Activated naive CD4-positive, alpha-beta T cell treated with anti-CD3 and anti-CD28 coated beads, Interleukin-2, amount 10 ng/mL, durations not matched to agents 7 days and 5 days (primary cell): ENCODE measurements around the gene CMTM2.

Experiments
- CTCF ChIA-PET: fragments of 350-600 bp; sonication (Branson Sonifier 250); formaldehyde crosslinking; loops from one replicate; lab custom pipeline; 2021; ENCODE audit warnings: antibody characterized with exemption; lab: Charles Lee
- DNase-seq: peaks from one replicate; pipeline ENCODE4 v3.0.0-alpha.2; 2020
- H3K27ac Mint-ChIP-seq: one replicate; pipeline ENCODE4 v1.8.0; 2021; ENCODE audit warnings: mild to moderate bottlenecking, moderate library complexity, mixed read lengths
- H3K27me3 Mint-ChIP-seq: one replicate; pipeline ENCODE4 v1.8.0; 2021; ENCODE audit warnings: mild to moderate bottlenecking, mixed read lengths
- H3K36me3 Mint-ChIP-seq: one replicate; pipeline ENCODE4 v1.8.0; 2021; ENCODE audit warnings: mixed read lengths
- H3K4me1 Mint-ChIP-seq: one replicate; pipeline ENCODE4 v1.8.0; 2021; ENCODE audit warnings: mixed read lengths
- H3K4me3 Mint-ChIP-seq: one replicate; pipeline ENCODE4 v1.8.0; 2021; ENCODE audit warnings: mild to moderate bottlenecking, moderate library complexity, mixed read lengths
- H3K9me3 Mint-ChIP-seq: one replicate; pipeline ENCODE4 v1.8.0; 2021; ENCODE audit warnings: mixed read lengths

CMTM2 gene

GRCh38 chr16:66598111-66598510 lies 18.8 kb downstream of the CMTM2 start:
- Mint-ChIP-seq H3K36me3 (peaks cover 10% of the 10 kb centered on the region), H3K27ac (peak overlapping the region; percentile 95), H3K4me1 (peaks cover 62% of the 10 kb centered on the region), H3K27me3 (no peaks in the 10 kb centered on the region), H3K9me3 (peaks cover 8% of the 10 kb centered on the region), H3K4me3 (no peak overlapping the region)
- DNase-seq: peak; percentile 42
- CTCF ChIA-PET: interaction anchor here (1.4 to 5.6 kb wide), 2 partner anchors 8 to 10 kb away, joined by 4 to 29 read pairs; no protein-coding TSS in a partner anchor

GRCh38 chr16:66599726-66600125 lies 20.5 kb downstream of the CMTM2 start:
- Mint-ChIP-seq H3K9me3 (peaks cover 8% of the 10 kb centered on the region), H3K4me1 (peaks cover 65% of the 10 kb centered on the region), H3K36me3 (peaks cover 13% of the 10 kb centered on the region), H3K27me3 (peaks cover 5% of the 10 kb centered on the region), H3K4me3 (no peak overlapping the region), H3K27ac (no peak overlapping the region)
- no peak for DNase-seq
- CTCF ChIA-PET: interaction anchor here (1.2 to 5.6 kb wide), 2 partner anchors 10 to 37 kb away, joined by 4 to 29 read pairs; no protein-coding TSS in a partner anchor

DNA sequence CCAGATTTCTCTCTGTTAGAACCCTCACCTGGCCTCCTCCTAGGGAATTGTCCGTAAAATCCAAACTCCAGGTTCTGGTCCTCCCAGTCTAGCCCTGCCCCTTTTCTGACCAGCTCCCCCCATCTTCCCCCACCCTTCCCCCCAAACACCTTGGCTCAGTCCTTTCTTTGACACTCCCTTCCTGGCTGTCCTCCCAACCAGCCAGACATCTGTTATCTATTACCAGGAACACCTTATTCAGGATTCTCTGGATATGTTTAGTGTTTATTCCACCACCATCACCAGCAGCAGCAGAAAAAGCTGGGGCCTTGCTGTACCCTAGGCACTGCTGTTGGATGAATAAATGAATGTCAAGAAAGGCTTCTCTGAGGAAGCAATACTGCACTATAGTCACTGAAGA lies 21.2 kb downstream of the CMTM2 start:
- no peak for DNase-seq
- Mint-ChIP-seq H3K27me3 (peaks cover 5% of the 10 kb centered on the region), H3K27ac (no peak overlapping the region), H3K9me3 (peaks cover 8% of the 10 kb centered on the region), H3K36me3 (peaks cover 13% of the 10 kb centered on the region), H3K4me1 (peaks cover 60% of the 10 kb centered on the region), H3K4me3 (no peak overlapping the region)
- CTCF ChIA-PET: interaction anchor here (0.8 to 5.6 kb wide), 4 partner anchors 11 to 194 kb away, joined by 3 to 29 read pairs (median 4); no protein-coding TSS in a partner anchor

DNA sequence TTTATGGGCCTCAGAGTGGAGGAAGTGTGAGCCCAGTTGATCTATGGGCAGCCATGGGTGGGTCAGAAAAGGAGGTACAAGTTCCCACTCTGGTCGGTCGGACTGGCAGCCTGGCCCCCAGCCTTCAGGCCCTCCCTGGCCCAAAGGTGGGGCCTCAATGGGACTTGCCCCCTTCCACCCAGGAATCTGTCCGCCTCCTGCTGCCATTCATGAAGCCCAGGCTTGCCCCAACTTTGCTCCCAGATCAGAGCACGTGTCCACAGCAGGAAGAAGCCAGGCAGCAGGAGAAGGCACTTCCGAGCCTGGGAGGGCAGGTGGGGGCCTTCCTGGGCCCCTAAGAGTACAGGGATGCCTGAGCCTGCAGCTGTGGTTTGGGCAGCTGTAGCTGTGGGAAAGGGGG lies 22.2 kb downstream of the CMTM2 start:
- CTCF ChIA-PET: interaction anchor here (1.1 to 5.6 kb wide), 2 partner anchors 12 to 50 kb away, joined by 3 to 29 read pairs; no protein-coding TSS in a partner anchor
- peaks cover 65% of the 10 kb centered on the region for H3K4me1 Mint-ChIP-seq
- no peak overlapping the region for H3K27ac Mint-ChIP-seq

GRCh38 chr16:66603537-66604375 lies 24.5 kb downstream of the CMTM2 start:
- peak overlapping the region; percentile 97 for H3K27ac Mint-ChIP-seq
- CTCF ChIA-PET: interaction anchor here (1.1 to 1.8 kb wide), 6 partner anchors 10 to 197 kb away, joined by 3 to 14 read pairs (median 4); partner anchors contain the start of gene TK2
- peaks cover 5% of the 10 kb centered on the region for H3K27me3 Mint-ChIP-seq
- peaks cover 64% of the 10 kb centered on the region for H3K4me1 Mint-ChIP-seq
- peaks cover 27% of the 10 kb centered on the region for H3K36me3 Mint-ChIP-seq
- peak; percentile 92 for DNase-seq
- peaks cover 8% of the 10 kb centered on the region for H3K9me3 Mint-ChIP-seq
- H3K4me3 Mint-ChIP-seq: peak overlapping the region; percentile 85

More for the DNA sequence above, 22.2 kb downstream of the CMTM2 start:
- Mint-ChIP-seq H3K27me3 (peaks cover 5% of the 10 kb centered on the region), H3K36me3 (peaks cover 18% of the 10 kb centered on the region), H3K9me3 (peaks cover 8% of the 10 kb centered on the region), H3K4me3 (no peak overlapping the region)
- DNase-seq: no peak

DNA sequence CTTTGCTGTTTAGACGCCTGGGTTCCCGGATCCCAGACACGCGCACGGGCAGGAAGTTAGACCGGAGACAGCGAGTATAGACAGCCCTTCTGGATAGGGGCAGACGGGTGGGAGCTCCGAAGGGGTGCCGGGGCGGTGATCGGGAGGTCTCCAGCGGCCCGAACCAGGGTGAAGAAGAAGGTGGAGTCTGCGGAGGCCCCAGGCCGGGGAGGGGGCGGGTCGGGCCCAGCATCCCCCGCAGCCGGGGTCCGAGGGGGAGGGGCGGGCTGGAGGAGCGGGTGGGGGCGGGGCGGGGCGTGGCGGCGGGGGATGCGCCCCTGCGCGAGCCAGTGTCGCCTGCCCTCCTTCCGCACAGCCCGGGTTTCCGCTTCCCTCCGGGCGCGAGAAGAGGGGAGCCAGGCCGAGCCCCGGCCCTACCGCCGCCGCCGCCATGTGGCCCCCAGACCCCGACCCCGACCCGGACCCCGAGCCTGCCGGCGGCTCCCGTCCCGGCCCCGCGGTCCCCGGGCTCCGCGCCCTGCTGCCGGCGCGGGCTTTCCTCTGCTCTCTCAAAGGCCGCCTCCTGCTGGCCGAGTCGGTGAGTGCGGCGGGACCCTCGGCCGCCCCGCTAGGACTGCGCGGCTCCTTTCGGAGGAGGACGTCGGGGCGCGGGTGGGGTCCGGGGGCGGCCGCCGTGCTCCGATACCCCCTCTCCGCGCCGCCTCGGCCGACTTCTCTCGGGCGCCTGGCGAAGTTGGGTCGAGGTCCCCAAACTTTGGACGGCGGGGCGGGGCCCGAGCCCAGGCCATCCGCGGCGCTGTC lies 25.3 kb downstream of the CMTM2 start, which contains the start of gene CMTM3:
Gene CMTM3, plus strand, starts transcription at position 329 of the 801 bp plus-strand sequence. Its CDS starts 102 bp downstream, at position 431.
- Mint-ChIP-seq H3K27me3 (peaks cover 5% of the 10 kb centered on the region), H3K9me3 (peaks cover 8% of the 10 kb centered on the region), H3K27ac (peak within 1 kb of the TSS; percentile 97), H3K36me3 (peaks cover 28% of the 10 kb centered on the region), H3K4me3 (peak within 1 kb of the TSS; percentile 85), H3K4me1 (peaks cover 60% of the 10 kb centered on the region)
- peak; percentile 80 for DNase-seq
- CTCF ChIA-PET: interaction anchor here (1.1 to 1.8 kb wide), 5 partner anchors 11 to 198 kb away, joined by 3 to 14 read pairs (median 5); no protein-coding TSS in a partner anchor

DNA sequence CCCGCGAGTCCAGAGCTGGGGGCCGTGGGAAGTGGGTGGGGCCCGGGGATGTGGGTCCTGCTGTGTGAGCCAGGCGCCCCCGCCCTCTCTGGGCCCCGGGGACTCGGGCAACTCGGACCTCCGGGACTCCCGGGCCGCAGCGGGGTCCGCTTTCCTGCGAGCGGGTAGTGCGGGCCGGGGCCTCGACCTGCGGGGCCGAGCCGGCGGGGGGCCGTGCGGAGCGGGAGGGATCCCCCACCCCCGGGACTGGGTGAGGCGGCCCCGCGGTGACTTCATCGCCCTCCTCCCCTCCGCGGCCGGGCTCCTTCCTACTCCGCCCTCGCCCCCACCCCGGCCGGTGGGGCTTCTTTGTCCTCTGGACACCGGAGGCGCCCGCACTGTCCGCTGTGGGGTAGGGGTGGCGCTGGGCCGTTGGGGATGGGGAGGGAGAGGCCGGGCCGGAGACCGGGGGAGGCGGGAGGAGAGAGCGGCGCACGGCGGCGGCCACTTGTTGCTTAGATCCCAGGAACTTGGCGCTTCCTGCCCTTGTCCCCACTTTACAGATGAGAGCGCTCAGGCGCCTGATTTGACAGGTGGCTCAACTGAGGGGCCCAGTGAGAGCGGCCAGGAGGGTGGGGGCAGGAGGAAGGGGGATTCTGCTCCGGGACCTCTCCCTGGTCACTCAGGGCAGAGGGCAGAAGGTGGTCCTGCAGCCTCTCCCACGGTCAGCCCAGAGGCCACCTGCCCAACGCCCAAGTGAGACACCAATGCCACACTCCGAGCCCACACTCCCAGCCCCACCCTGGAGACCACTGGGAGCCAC lies 26.1 kb downstream of the CMTM2 start:
- DNase-seq: peak; percentile 56
- peaks cover 52% of the 10 kb centered on the region for H3K4me1 Mint-ChIP-seq
- H3K9me3 Mint-ChIP-seq: peaks cover 8% of the 10 kb centered on the region
- peaks cover 5% of the 10 kb centered on the region for H3K27me3 Mint-ChIP-seq
- peaks cover 34% of the 10 kb centered on the region for H3K36me3 Mint-ChIP-seq
- H3K4me3 Mint-ChIP-seq: peak overlapping the region; percentile 79
- peak overlapping the region; percentile 77 for H3K27ac Mint-ChIP-seq
- CTCF ChIA-PET: interaction anchor here (1.1 to 1.8 kb wide), 3 partner anchors 46 to 199 kb away, joined by 3 to 7 read pairs (median 4); partner anchors contain the start of gene DYNC1LI2

DNA sequence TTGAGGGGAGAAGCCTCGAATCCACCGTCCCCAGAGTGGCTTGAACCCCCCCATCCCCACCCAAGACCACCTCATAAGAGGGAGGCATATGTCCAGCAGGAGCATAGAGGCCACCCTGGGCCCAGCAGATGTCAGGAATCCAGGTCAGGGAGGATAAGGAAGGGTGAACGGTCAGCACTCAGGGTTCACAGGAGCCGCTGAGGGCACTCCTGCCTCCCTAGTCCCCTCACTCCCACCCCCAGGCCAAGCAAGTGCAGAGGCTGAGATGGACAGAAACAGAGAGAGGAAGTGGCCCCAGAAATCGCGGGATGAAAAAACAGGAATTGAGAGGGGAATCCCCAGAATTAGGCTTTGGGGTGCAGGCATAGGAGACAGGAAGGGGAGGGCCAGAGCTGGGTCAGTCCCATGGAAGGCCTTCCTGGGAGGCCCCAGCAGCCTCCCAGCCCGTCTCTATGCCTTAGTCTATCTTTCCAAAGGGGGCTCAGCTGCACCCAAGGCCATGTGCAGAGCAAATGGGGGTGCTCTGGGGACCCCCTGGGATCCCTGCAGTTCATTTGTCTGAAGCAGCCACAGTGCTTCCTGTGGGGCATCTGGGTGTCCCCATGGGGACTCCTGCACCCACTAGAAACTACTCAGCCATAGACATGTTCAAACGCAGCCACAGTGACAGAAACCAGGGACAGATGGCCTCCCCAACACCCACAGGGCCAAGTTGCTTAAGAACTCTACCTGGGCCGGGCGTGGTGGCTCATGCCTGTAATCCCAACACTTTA lies 26.9 kb downstream of the CMTM2 start:
- Mint-ChIP-seq H3K27me3 (peaks cover 5% of the 10 kb centered on the region), H3K36me3 (peaks cover 34% of the 10 kb centered on the region)
- DNase-seq: no peak

DNA sequence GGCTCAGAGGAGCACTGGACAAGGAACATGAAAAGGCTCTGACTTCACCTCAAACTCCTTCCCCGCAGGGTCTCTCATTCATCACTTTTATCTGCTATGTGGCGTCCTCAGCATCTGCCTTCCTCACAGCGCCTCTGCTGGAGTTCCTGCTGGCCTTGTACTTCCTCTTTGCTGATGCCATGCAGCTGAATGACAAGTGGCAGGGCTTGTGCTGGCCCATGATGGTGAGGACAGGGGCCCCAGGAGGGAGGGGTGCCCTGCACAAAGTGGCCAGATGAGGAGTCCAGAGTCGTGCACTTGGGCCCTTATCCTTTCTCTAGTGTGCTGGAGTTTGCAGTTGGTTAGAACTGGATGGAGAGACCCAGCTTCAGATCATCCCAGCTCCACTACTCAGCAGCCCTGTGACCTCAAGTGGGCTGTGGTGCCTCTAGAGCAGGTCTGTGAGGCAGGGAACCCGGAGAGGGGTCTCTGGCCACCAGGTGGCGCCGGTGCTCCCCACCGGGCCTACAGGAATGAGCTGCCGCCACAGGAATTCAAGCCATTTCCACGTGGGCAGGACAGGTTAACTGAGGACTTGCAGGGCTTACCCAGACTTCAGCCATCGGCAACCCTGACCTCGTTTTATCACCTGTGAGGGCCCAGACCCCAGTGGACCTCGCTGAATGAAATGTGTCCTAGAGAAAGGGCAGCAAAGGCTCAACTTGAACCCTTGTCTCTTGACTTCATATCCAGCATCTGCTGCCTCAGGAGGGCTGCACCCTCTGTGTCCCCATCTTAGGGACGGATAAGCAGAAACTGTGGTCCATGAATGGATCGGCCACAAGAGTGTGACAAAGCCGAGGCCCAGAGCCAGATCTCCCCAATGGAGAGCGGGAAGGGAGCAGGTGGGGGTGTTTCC lies 29.2 kb downstream of the CMTM2 start:
- peaks cover 5% of the 10 kb centered on the region for H3K27me3 Mint-ChIP-seq
- peaks cover 41% of the 10 kb centered on the region for H3K36me3 Mint-ChIP-seq
- H3K4me1 Mint-ChIP-seq: peaks cover 37% of the 10 kb centered on the region
- DNase-seq: peak; percentile 88
- H3K27ac Mint-ChIP-seq: peak overlapping the region; percentile 86
- peak overlapping the region; percentile 24 for H3K4me3 Mint-ChIP-seq
- CTCF ChIA-PET: interaction anchor here (0.6 to 4.9 kb wide), 41 partner anchors 9 to 320 kb away, joined by 3 to 47 read pairs (median 4); partner anchors contain the start of genes CKLF, CMTM2 and NAE1
- H3K9me3 Mint-ChIP-seq: no peaks in the 10 kb centered on the region

More for the DNA sequence above, 26.9 kb downstream of the CMTM2 start:
- peaks cover 2% of the 10 kb centered on the region for H3K9me3 Mint-ChIP-seq
- peak overlapping the region; percentile 77 for H3K27ac Mint-ChIP-seq
- CTCF ChIA-PET: interaction anchor here (0.9 to 4.9 kb wide), 6 partner anchors 9 to 322 kb away, joined by 3 to 47 read pairs (median 6); partner anchors contain the start of gene DYNC1LI2
- peak overlapping the region; percentile 79 for H3K4me3 Mint-ChIP-seq
- peaks cover 44% of the 10 kb centered on the region for H3K4me1 Mint-ChIP-seq

DNA sequence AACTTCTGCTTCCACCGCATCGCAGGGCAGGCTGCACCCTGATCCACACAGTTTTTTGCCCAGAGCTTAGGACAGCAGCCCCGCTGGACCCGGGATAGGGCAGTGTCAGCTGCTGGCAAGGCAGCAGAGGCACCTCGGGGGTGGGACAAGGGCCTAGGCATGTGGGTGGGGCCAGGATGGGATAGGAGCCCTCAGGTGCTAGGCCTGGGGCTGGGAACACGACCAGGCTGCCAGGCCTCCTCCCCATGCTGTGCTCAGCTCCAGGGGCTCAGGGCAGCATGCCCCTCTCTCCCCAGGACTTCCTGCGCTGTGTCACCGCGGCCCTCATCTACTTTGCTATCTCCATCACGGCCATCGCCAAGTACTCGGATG lies 29.9 kb downstream of the CMTM2 start:
- Mint-ChIP-seq H3K4me1 (peaks cover 32% of the 10 kb centered on the region), H3K4me3 (no peak overlapping the region)

GRCh38 chr16:66610111-66610820 lies 31.0 kb downstream of the CMTM2 start:
- H3K4me3 Mint-ChIP-seq: no peak overlapping the region
- DNase-seq: no peak
- H3K27me3 Mint-ChIP-seq: no peaks in the 10 kb centered on the region
- H3K4me1 Mint-ChIP-seq: peaks cover 32% of the 10 kb centered on the region
- H3K27ac Mint-ChIP-seq: peak overlapping the region; percentile 11
- no peaks in the 10 kb centered on the region for H3K9me3 Mint-ChIP-seq
- peaks cover 40% of the 10 kb centered on the region for H3K36me3 Mint-ChIP-seq
- CTCF ChIA-PET: interaction anchor here (2.1 to 4.9 kb wide), 3 partner anchors 41 to 258 kb away, joined by 6 to 47 read pairs (median 18); no protein-coding TSS in a partner anchor

More for the DNA sequence above, 29.9 kb downstream of the CMTM2 start:
- peaks cover 40% of the 10 kb centered on the region for H3K36me3 Mint-ChIP-seq
- CTCF ChIA-PET: interaction anchor here (0.7 to 4.9 kb wide), 32 partner anchors 9 to 259 kb away, joined by 3 to 47 read pairs (median 4); partner anchors contain the start of genes CKLF and CMTM2
- no peak for DNase-seq
- H3K27ac Mint-ChIP-seq: no peak overlapping the region
- peaks cover 2% of the 10 kb centered on the region for H3K27me3 Mint-ChIP-seq
- no peaks in the 10 kb centered on the region for H3K9me3 Mint-ChIP-seq
